ENCODE results near the gene SCD.

Gene SCD

GRCh38 chr10:100380400-100380799 is 33.4 kb downstream of the SCD start:
- no peak overlapping the region for H3K4me3 ChIP-seq (ENCODE audit: low read depth, low read length)
- DNase-seq (ENCODE audit: low read depth): no peak
- TF ChIP-seq MYC (IDR thresholded peaks at IDR 0.05; ENCODE audit: low read depth, low read length) (no peak), MAX (IDR thresholded peaks at IDR 0.05; ENCODE audit: low read depth, low read length) (no peak), CTCF (IDR thresholded peaks at IDR 0.05; ENCODE audit: low read depth, low read length) (no peak), POLR2A (IDR thresholded peaks at IDR 0.05; ENCODE audit: extremely low read depth, insufficient read length) (no peak)

GRCh38 chr10:100382553-100382952 is 35.5 kb downstream of the SCD start:
- H3K4me3 ChIP-seq (ENCODE audit: low read depth, low read length): no peak overlapping the region
- no peak for TF ChIP-seq POLR2A (IDR thresholded peaks at IDR 0.05; ENCODE audit: extremely low read depth, insufficient read length)
- no peak for TF ChIP-seq MYC (IDR thresholded peaks at IDR 0.05; ENCODE audit: low read depth, low read length)
- no peak for TF ChIP-seq CTCF (IDR thresholded peaks at IDR 0.05; ENCODE audit: low read depth, low read length)
- TF ChIP-seq MAX (IDR thresholded peaks at IDR 0.05; ENCODE audit: low read depth, low read length): no peak
- no peak for DNase-seq (ENCODE audit: low read depth)

- no peak for TF ChIP-seq MAX (IDR thresholded peaks at IDR 0.05; ENCODE audit: low read depth, low read length)
- TF ChIP-seq POLR2A (IDR thresholded peaks at IDR 0.05; ENCODE audit: extremely low read depth, insufficient read length): no peak
- TF ChIP-seq MYC (IDR thresholded peaks at IDR 0.05; ENCODE audit: low read depth, low read length): no peak
- no peak overlapping the region for H3K4me3 ChIP-seq (ENCODE audit: low read depth, low read length)
- DNase-seq (ENCODE audit: low read depth): no peak
These were observed 36.2 kb downstream of the SCD start for GRCh38 chr10:100383251-100383650.

- TF ChIP-seq CTCF (IDR thresholded peaks at IDR 0.05; ENCODE audit: low read depth, low read length) (no peak), MAX (IDR thresholded peaks at IDR 0.05; ENCODE audit: low read depth, low read length) (no peak), POLR2A (IDR thresholded peaks at IDR 0.05; ENCODE audit: extremely low read depth, insufficient read length) (no peak), MYC (IDR thresholded peaks at IDR 0.05; ENCODE audit: low read depth, low read length) (no peak)
- no peak for DNase-seq (ENCODE audit: low read depth)
- H3K4me3 ChIP-seq (ENCODE audit: low read depth, low read length): no peak overlapping the region
These were observed 44.4 kb downstream of the SCD start for GRCh38 chr10:100391163-100392002.

- TF ChIP-seq CTCF (IDR thresholded peaks at IDR 0.05; ENCODE audit: low read depth, low read length) (no peak), MAX (IDR thresholded peaks at IDR 0.05; ENCODE audit: low read depth, low read length) (no peak), POLR2A (IDR thresholded peaks at IDR 0.05; ENCODE audit: extremely low read depth, insufficient read length) (no peak), MYC (IDR thresholded peaks at IDR 0.05; ENCODE audit: low read depth, low read length) (no peak)
- H3K4me3 ChIP-seq (ENCODE audit: low read depth, low read length): no peak overlapping the region
- DNase-seq (ENCODE audit: low read depth): no peak
These were observed 45.6 kb downstream of the SCD start for GRCh38 chr10:100392686-100393003.

GRCh38 chr10:100395626-100396025 is 48.6 kb downstream of the SCD start:
- H3K4me3 ChIP-seq (ENCODE audit: low read depth, low read length): no peak overlapping the region
- no peak for DNase-seq (ENCODE audit: low read depth)
- TF ChIP-seq POLR2A (IDR thresholded peaks at IDR 0.05; ENCODE audit: extremely low read depth, insufficient read length) (no peak), MAX (IDR thresholded peaks at IDR 0.05; ENCODE audit: low read depth, low read length) (no peak), CTCF (IDR thresholded peaks at IDR 0.05; ENCODE audit: low read depth, low read length) (no peak), MYC (IDR thresholded peaks at IDR 0.05; ENCODE audit: low read depth, low read length) (no peak)

Measured in NB4 (cell line).